GM08714 (cell line): Measurements from ENCODE around the gene RET.

ENCODE experiments used
- H3K4me3 ChIP-seq: fragments of 200-500 bp; sonication (Bioruptor generic); 2 replicates; pipeline ENCODE4 v1.5.1; 2014; ENCODE audit warnings: mild to moderate bottlenecking, low read length, inconsistent platforms
- ZNF274 ChIP-seq: IDR thresholded peaks from 2 replicates; pipeline ENCODE4 v1.6.1; 2012; ENCODE audit warnings: mild to moderate bottlenecking, low read depth, low read length

RET gene

GRCh38 chr10:43166207-43166879 lies 89.5 kb downstream of the RET start:
- no peak for TF ChIP-seq ZNF274
- H3K4me3 ChIP-seq = no peak overlapping the region

GRCh38 chr10:43166880-43167497 lies 90.1 kb downstream of the RET start:
- TF ChIP-seq ZNF274 = no peak
- H3K4me3 ChIP-seq = no peak overlapping the region

GRCh38 chr10:43167498-43167889 lies 90.6 kb downstream of the RET start:
- H3K4me3 ChIP-seq = no peak overlapping the region
- TF ChIP-seq ZNF274 = no peak

- H3K4me3 ChIP-seq = no peak overlapping the region
- no peak for TF ChIP-seq ZNF274
Observed at GRCh38 chr10:43170491-43170890, 93.6 kb downstream of the RET start.

GRCh38 chr10:43172645-43173044 lies 95.8 kb downstream of the RET start:
- H3K4me3 ChIP-seq = no peak overlapping the region
- TF ChIP-seq ZNF274 = no peak

- no peak for TF ChIP-seq ZNF274
- no peak overlapping the region for H3K4me3 ChIP-seq
Observed at GRCh38 chr10:43173120-43173519, 96.3 kb downstream of the RET start.

GRCh38 chr10:43174969-43175368 lies 98.1 kb downstream of the RET start:
- TF ChIP-seq ZNF274 = no peak
- H3K4me3 ChIP-seq = no peak overlapping the region

- H3K4me3 ChIP-seq = no peak overlapping the region
- TF ChIP-seq ZNF274 = no peak
Observed at GRCh38 chr10:43176271-43176670, 99.4 kb downstream of the RET start.

GRCh38 chr10:43177595-43177994 lies 100.7 kb downstream of the RET start:
- no peak overlapping the region for H3K4me3 ChIP-seq
- no peak for TF ChIP-seq ZNF274
